ENCODE data around the gene CRYBG1.

DNA sequence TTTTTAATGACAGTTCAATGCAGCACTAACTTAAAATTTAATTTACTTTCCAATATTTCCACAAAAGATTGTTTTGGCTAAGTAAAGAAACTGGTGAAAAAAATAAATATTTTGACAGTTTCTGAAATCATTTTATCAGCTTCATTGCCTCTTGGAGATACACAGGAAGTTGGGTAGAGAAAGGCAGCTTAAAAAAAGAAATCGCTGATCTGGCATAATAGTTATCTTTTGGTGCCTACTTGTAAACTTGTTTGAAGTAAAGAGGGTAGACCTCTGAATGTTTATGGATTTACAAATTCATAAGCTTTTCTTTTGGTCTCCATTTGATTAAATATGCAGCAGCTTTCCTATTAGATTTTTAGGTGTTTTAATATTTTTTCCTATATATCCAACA lies 165.4 kb downstream of the CRYBG1 start:
- TF ChIP-seq EZH2 (IDR thresholded peaks at IDR 0.05; ENCODE audit: low read length, unreplicated experiment) (no peak), EZH2phosphoT487 (IDR thresholded peaks at IDR 0.05; ENCODE audit: borderline replicate concordance, low read length) (no peak)
- TF ChIP-seq, protein P1, sequence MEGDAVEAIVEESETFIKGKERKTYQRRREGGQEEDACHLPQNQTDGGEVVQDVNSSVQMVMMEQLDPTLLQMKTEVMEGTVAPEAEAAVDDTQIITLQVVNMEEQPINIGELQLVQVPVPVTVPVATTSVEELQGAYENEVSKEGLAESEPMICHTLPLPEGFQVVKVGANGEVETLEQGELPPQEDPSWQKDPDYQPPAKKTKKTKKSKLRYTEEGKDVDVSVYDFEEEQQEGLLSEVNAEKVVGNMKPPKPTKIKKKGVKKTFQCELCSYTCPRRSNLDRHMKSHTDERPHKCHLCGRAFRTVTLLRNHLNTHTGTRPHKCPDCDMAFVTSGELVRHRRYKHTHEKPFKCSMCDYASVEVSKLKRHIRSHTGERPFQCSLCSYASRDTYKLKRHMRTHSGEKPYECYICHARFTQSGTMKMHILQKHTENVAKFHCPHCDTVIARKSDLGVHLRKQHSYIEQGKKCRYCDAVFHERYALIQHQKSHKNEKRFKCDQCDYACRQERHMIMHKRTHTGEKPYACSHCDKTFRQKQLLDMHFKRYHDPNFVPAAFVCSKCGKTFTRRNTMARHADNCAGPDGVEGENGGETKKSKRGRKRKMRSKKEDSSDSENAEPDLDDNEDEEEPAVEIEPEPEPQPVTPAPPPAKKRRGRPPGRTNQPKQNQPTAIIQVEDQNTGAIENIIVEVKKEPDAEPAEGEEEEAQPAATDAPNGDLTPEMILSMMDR (conservative IDR thresholded peaks at IDR 0.05; ENCODE audit: low read depth, low read length), result no peak

Measured in PC-3 (cell line).